WTC11 (cell line): ENCODE results near the gene GABRG3. TPM values are rescaled to one million over a fixed set of nuclear protein-coding genes. Genes with fewer than 3 reads are reported as not detected.

Experiments
- ATAC-seq: fragments of 200-7000 bp; cut with Tn5 transposase; 2 replicates; pipeline ENCODE4 v1.10.0; 2021; ENCODE audit warnings: mild to moderate bottlenecking, moderate library complexity
- CTCF ChIA-PET: fragments of 300-600 bp; sonication (Branson Sonifier 250); formaldehyde crosslinking; loops from one replicate; lab custom pipeline; 2021; ENCODE audit warnings: antibody characterized with exemption; lab: Charles Lee
- POLR2A ChIA-PET: fragments of 350-600 bp; sonication (Branson Sonifier 250); formaldehyde crosslinking; loops from one replicate; lab custom pipeline; 2021; ENCODE audit warnings: antibody characterized with exemption; lab: Charles Lee
- DNase-seq: peaks from one replicate; pipeline ENCODE4 v3.0.0; 2021; ENCODE audit warnings: low spot score
- H3K27ac Mint-ChIP-seq: 2 replicates; pipeline ENCODE4 v1.8.0; 2021; ENCODE audit warnings: mixed read lengths
- H3K27me3 Mint-ChIP-seq: 2 replicates; pipeline ENCODE4 v1.8.0; 2021; ENCODE audit warnings: low read depth, mild to moderate bottlenecking, moderate library complexity, mixed read lengths
- H3K36me3 Mint-ChIP-seq: 2 replicates; pipeline ENCODE4 v1.8.0; 2021; ENCODE audit warnings: mixed read lengths
- H3K4me1 Mint-ChIP-seq: 2 replicates; pipeline ENCODE4 v1.8.0; 2022; ENCODE audit warnings: mixed read lengths
- H3K4me3 Mint-ChIP-seq: 2 replicates; pipeline ENCODE4 v1.8.0; 2021; ENCODE audit warnings: mild to moderate bottlenecking, moderate library complexity, mixed read lengths
- H3K9me3 Mint-ChIP-seq: 2 replicates; pipeline ENCODE4 v1.8.0; 2021; ENCODE audit warnings: mixed read lengths
- CBFB ChIP-seq: sonication (generic); formaldehyde crosslinking; IDR thresholded peaks from 2 replicates; pipeline ENCODE4 v1.8.1; 2022; ENCODE audit warnings: mild to moderate bottlenecking, low read depth, missing genetic modification reagents
- CREB1 ChIP-seq: sonication (generic); formaldehyde crosslinking; IDR thresholded peaks from 2 replicates; pipeline ENCODE4 v1.8.0; 2023; ENCODE audit warnings: mild to moderate bottlenecking, missing genetic modification reagents
- FOXK1 ChIP-seq: sonication (generic); formaldehyde crosslinking; IDR thresholded peaks from 2 replicates; pipeline ENCODE4 v1.8.0; 2022; ENCODE audit warnings: mild to moderate bottlenecking, moderate library complexity, missing genetic modification reagents
- IRF2 ChIP-seq: sonication (generic); formaldehyde crosslinking; IDR thresholded peaks from 2 replicates; pipeline ENCODE4 v1.8.0; 2022; ENCODE audit warnings: low read depth, missing genetic modification reagents, borderline replicate concordance
- JUN ChIP-seq: sonication (generic); formaldehyde crosslinking; IDR thresholded peaks from 2 replicates; pipeline ENCODE4 v1.8.0; 2023; ENCODE audit warnings: mild to moderate bottlenecking, missing genetic modification reagents
- NR1H2 ChIP-seq: sonication (generic); formaldehyde crosslinking; IDR thresholded peaks from 2 replicates; pipeline ENCODE4 v1.9.0; 2021; ENCODE audit warnings: mild to moderate bottlenecking, moderate library complexity, missing genetic modification reagents
- SMAD4 ChIP-seq: sonication (generic); formaldehyde crosslinking; IDR thresholded peaks from 2 replicates; pipeline ENCODE4 v1.8.0; 2022; ENCODE audit warnings: mild to moderate bottlenecking, missing genetic modification reagents
- SOX15 ChIP-seq: fragments of 250-450 bp; sonication (Bioruptor Pico); IDR thresholded peaks from 2 replicates; pipeline ENCODE4 v1.9.0; 2021; ENCODE audit warnings: mild to moderate bottlenecking
- TEAD4 ChIP-seq: sonication (generic); formaldehyde crosslinking; IDR thresholded peaks from 2 replicates; pipeline ENCODE4 v1.8.0; 2022; ENCODE audit warnings: mild to moderate bottlenecking, missing genetic modification reagents
- ZNF423 ChIP-seq: fragments of 250-450 bp; sonication (Bioruptor Pico); IDR thresholded peaks from 2 replicates; pipeline ENCODE4 v2.1.2; 2022; ENCODE audit warnings: mild to moderate bottlenecking, moderate library complexity
- total RNA-seq: library from RNA; stranded (reverse); gene quantifications from 3 replicates; pipeline ENCODE4 v1.2.3, GENCODE V29; 2021
- TF ChIP-seq, protein P1 (sequence below): sonication (generic); formaldehyde crosslinking; IDR thresholded peaks from 2 replicates; pipeline ENCODE4 v1.8.1; 2022; ENCODE audit warnings: mild to moderate bottlenecking, moderate library complexity, missing genetic modification reagents
- TF ChIP-seq, protein P2 (sequence below): fragments of 250-450 bp; sonication (Bioruptor Pico); conservative IDR thresholded peaks from 2 replicates; pipeline ENCODE4 v1.9.0; 2021; ENCODE audit warnings: mild to moderate bottlenecking
- TF ChIP-seq, protein P3 (sequence below): fragments of 250-450 bp; sonication (Bioruptor Pico); IDR thresholded peaks from 2 replicates; pipeline ENCODE4 v2.1.2; 2022; ENCODE audit warnings: mild to moderate bottlenecking, moderate library complexity
- TF ChIP-seq, protein P4 (sequence below): fragments of 250-450 bp; sonication (Bioruptor Pico); IDR thresholded peaks from 2 replicates; pipeline ENCODE4 v1.9.0; 2021; ENCODE audit warnings: mild to moderate bottlenecking, borderline replicate concordance
- TF ChIP-seq, protein P5 (sequence below): sonication (generic); formaldehyde crosslinking; IDR thresholded peaks from 2 replicates; pipeline ENCODE4 v1.8.1; 2023; ENCODE audit warnings: mild to moderate bottlenecking, missing genetic modification reagents, borderline replicate concordance

The GABRG3 gene
- total RNA-seq, 1 experiment from 2014 or later, result 0.72 TPM

DNA sequence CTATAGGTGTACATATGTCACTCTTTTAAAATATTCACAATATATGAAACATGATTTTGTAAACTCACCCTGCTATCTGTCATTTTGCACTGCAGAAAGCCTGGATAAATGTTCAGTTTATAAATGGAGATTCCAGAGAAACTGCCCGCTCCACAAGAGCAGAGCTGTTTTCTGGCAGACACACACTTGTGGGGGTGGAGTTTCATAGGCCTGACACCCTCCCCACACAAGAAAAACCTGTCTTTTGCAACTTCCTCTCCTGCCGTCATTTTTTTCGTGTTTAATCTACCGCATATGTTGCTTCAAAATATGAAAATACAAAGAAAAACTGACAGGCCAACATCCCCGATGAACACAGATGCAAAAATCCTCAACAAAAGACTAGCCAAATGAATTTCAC lies 479.0 kb downstream of the GABRG3 start:
- ATAC-seq (no peak), DNase-seq (no peak)
- peaks cover 8% of the 10 kb centered on the region for H3K4me1 Mint-ChIP-seq
- ChIA-PET CTCF (no interaction called here), POLR2A (no interaction called here)
- H3K4me3 Mint-ChIP-seq, result no peak overlapping the region
- peaks cover 9% of the 10 kb centered on the region for H3K9me3 Mint-ChIP-seq
- TF ChIP-seq FOXK1 (CRISPR knock-in tag), result no peak
- no peak for TF ChIP-seq IRF2 (CRISPR knock-in tag)
- TF ChIP-seq, protein P1, sequence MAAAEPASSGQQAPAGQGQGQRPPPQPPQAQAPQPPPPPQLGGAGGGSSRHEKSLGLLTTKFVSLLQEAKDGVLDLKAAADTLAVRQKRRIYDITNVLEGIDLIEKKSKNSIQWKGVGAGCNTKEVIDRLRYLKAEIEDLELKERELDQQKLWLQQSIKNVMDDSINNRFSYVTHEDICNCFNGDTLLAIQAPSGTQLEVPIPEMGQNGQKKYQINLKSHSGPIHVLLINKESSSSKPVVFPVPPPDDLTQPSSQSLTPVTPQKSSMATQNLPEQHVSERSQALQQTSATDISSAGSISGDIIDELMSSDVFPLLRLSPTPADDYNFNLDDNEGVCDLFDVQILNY, result no peak
- no peak for TF ChIP-seq NR1H2 (CRISPR knock-in tag)
- no peaks in the 10 kb centered on the region for H3K27me3 Mint-ChIP-seq
- no peak overlapping the region for H3K27ac Mint-ChIP-seq
- no peaks in the 10 kb centered on the region for H3K36me3 Mint-ChIP-seq

DNA sequence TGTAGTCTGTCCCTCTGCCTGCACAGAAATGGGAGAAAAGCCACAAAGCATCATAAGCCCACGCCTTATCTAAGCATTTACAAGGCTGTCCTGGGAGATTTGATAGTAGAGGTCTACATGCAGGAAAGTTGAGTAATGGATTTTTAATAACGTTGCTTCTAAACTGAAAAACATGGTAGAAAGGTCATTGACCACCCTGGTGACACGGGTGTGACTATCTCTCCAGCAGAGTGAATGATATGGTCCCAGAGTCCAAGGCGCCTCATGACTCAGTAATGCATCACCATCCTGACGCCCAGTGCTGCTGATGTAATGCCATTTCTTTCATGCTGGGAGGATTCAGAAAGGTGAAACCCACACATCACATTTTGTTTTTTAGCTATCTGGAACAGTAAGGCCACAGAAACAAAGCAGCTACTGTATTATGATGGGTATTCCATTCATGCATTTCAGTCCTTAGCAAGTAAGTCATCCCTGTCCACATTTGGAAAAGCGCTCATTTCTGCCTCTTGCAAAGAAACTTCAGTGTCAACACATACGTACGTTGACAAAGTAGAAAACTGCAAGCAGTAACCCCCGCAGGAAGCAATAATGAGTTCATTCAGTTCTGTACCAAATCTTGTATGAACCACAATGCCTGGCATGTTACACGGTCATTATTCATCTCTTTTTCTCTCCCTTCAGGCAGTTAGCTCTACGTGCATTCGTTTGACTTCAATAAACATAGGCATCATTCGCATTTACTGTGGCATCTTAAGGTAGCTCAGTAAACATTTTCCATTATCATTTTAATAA lies 483.5 kb downstream of the GABRG3 start:
- H3K4me1 Mint-ChIP-seq, result peaks cover 6% of the 10 kb centered on the region
- no peak for TF ChIP-seq TEAD4
- TF ChIP-seq, protein P2, sequence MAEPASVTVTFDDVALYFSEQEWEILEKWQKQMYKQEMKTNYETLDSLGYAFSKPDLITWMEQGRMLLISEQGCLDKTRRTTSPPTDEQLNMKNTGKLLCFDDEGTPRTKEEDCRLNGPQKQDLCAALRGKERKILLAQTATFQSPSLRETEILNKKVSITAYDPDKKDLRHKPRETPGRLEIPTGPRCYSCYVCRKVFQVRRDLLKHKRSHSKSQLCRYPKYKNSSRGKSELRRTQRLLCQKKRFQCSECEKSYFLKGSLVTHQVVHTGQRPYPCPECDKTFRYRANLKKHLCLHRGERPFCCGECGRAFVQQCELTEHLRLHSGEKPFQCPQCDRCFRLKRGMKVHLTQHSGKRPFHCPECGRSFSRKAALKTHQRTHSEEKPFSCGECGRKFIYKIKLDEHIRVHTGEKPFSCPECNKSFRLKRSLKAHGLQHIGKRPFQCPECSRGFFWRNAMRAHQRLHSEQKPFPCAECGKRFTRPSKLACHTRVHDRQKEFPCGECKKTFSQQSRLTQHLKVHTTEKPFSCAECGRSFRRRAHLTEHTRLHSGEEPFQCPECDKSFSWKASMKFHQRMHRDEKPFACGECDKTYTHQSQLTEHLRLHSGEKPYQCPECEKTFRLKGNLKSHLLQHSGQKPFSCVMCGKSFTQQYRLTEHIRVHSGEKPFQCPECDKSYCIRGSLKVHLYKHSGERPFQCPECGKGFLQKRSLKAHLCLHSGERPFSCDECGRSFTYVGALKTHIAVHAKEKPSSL (CRISPR knock-in tag), result no peak
- TF ChIP-seq IRF2 (CRISPR knock-in tag), result no peak
- TF ChIP-seq JUN, result no peak
- TF ChIP-seq SOX15 (CRISPR knock-in tag), result no peak
- TF ChIP-seq, protein P3, sequence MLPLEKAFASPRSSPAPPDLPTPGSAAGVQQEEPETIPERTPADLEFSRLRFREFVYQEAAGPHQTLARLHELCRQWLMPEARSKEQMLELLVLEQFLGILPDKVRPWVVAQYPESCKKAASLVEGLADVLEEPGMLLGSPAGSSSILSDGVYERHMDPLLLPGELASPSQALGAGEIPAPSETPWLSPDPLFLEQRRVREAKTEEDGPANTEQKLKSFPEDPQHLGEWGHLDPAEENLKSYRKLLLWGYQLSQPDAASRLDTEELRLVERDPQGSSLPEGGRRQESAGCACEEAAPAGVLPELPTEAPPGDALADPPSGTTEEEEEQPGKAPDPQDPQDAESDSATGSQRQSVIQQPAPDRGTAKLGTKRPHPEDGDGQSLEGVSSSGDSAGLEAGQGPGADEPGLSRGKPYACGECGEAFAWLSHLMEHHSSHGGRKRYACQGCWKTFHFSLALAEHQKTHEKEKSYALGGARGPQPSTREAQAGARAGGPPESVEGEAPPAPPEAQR (CRISPR knock-in tag), result no peak
- TF ChIP-seq CREB1 (CRISPR knock-in tag), result no peak
- no peak for TF ChIP-seq ZNF423 (CRISPR knock-in tag)
- TF ChIP-seq SMAD4 (CRISPR knock-in tag), result no peak
- TF ChIP-seq, protein P4, sequence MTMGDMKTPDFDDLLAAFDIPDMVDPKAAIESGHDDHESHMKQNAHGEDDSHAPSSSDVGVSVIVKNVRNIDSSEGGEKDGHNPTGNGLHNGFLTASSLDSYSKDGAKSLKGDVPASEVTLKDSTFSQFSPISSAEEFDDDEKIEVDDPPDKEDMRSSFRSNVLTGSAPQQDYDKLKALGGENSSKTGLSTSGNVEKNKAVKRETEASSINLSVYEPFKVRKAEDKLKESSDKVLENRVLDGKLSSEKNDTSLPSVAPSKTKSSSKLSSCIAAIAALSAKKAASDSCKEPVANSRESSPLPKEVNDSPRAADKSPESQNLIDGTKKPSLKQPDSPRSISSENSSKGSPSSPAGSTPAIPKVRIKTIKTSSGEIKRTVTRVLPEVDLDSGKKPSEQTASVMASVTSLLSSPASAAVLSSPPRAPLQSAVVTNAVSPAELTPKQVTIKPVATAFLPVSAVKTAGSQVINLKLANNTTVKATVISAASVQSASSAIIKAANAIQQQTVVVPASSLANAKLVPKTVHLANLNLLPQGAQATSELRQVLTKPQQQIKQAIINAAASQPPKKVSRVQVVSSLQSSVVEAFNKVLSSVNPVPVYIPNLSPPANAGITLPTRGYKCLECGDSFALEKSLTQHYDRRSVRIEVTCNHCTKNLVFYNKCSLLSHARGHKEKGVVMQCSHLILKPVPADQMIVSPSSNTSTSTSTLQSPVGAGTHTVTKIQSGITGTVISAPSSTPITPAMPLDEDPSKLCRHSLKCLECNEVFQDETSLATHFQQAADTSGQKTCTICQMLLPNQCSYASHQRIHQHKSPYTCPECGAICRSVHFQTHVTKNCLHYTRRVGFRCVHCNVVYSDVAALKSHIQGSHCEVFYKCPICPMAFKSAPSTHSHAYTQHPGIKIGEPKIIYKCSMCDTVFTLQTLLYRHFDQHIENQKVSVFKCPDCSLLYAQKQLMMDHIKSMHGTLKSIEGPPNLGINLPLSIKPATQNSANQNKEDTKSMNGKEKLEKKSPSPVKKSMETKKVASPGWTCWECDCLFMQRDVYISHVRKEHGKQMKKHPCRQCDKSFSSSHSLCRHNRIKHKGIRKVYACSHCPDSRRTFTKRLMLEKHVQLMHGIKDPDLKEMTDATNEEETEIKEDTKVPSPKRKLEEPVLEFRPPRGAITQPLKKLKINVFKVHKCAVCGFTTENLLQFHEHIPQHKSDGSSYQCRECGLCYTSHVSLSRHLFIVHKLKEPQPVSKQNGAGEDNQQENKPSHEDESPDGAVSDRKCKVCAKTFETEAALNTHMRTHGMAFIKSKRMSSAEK, result no peak
- no peak overlapping the region for H3K27ac Mint-ChIP-seq
- POLR2A ChIA-PET, result no interaction called here
- H3K9me3 Mint-ChIP-seq, result no peaks in the 10 kb centered on the region
- no peaks in the 10 kb centered on the region; the same call in 1 of the 2 replicates for H3K27me3 Mint-ChIP-seq
- DNase-seq, result no peak
- CTCF ChIA-PET, result no interaction called here
- ATAC-seq, result no peak
- no peak overlapping the region for H3K4me3 Mint-ChIP-seq
- no peaks in the 10 kb centered on the region for H3K36me3 Mint-ChIP-seq

DNA sequence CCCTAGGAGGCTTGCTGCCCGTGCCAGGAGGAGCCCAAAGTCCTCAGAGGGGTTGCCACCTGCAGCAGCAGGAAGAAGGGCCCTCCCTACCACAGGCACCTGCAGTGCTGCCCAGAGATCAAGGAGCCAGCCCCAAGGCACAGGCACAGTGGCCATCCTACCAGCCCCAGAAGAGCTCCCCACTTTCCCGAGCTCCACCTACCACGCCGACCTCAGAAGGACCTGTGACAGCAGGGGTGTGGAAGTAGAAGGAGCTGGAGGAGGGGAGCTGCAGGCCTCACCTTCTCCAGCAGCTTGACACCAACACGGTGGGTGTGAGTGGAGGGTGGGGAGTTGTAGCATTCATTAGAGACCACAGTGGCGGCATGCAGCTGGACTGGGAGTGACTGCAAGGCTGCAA lies 485.8 kb downstream of the GABRG3 start:
- Mint-ChIP-seq H3K4me1 (no peaks in the 10 kb centered on the region), H3K4me3 (no peak overlapping the region), H3K27ac (no peak overlapping the region)
- CTCF ChIA-PET, result no interaction called here
- no peak for ATAC-seq
- TF ChIP-seq, protein P2 (CRISPR knock-in tag), result no peak
- no peak for TF ChIP-seq CBFB (CRISPR knock-in tag)
- TF ChIP-seq, protein P5, sequence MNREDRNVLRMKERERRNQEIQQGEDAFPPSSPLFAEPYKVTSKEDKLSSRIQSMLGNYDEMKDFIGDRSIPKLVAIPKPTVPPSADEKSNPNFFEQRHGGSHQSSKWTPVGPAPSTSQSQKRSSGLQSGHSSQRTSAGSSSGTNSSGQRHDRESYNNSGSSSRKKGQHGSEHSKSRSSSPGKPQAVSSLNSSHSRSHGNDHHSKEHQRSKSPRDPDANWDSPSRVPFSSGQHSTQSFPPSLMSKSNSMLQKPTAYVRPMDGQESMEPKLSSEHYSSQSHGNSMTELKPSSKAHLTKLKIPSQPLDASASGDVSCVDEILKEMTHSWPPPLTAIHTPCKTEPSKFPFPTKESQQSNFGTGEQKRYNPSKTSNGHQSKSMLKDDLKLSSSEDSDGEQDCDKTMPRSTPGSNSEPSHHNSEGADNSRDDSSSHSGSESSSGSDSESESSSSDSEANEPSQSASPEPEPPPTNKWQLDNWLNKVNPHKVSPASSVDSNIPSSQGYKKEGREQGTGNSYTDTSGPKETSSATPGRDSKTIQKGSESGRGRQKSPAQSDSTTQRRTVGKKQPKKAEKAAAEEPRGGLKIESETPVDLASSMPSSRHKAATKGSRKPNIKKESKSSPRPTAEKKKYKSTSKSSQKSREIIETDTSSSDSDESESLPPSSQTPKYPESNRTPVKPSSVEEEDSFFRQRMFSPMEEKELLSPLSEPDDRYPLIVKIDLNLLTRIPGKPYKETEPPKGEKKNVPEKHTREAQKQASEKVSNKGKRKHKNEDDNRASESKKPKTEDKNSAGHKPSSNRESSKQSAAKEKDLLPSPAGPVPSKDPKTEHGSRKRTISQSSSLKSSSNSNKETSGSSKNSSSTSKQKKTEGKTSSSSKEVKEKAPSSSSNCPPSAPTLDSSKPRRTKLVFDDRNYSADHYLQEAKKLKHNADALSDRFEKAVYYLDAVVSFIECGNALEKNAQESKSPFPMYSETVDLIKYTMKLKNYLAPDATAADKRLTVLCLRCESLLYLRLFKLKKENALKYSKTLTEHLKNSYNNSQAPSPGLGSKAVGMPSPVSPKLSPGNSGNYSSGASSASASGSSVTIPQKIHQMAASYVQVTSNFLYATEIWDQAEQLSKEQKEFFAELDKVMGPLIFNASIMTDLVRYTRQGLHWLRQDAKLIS, result no peak
- TF ChIP-seq, all 79 proteins: peak for 0
- Mint-ChIP-seq H3K27me3 (no peaks in the 10 kb centered on the region; the same call in 1 of the 2 replicates), H3K36me3 (no peaks in the 10 kb centered on the region), H3K9me3 (peaks cover 7% of the 10 kb centered on the region)
- no peak for DNase-seq
- POLR2A ChIA-PET, result interaction anchor here (0.6 kb wide), 1 partner anchor 224 kb away, joined by 3 read pairs; no protein-coding TSS in a partner anchor
